Right hindlimb (tissue), 1 donor: Measurements from ENCODE around the gene XCR1.
"Not testable (repeated sequence)": the region's sequence is repeated elsewhere in the genome, so short reads cannot be mapped to it uniquely, and the experiment has no call there.

Experiments used
- DNase-seq: peaks from one replicate; pipeline ENCODE4 v3.0.0-alpha.2; 2018

XCR1 gene

GRCh38 chr3:46027021-46027705, at the start of gene XCR1:
TSS of gene XCR1 (minus strand) at chr3:46027483. CDS start at chr3:46021947, 5,536 bp downstream.
- DNase-seq = no peak

DNA sequence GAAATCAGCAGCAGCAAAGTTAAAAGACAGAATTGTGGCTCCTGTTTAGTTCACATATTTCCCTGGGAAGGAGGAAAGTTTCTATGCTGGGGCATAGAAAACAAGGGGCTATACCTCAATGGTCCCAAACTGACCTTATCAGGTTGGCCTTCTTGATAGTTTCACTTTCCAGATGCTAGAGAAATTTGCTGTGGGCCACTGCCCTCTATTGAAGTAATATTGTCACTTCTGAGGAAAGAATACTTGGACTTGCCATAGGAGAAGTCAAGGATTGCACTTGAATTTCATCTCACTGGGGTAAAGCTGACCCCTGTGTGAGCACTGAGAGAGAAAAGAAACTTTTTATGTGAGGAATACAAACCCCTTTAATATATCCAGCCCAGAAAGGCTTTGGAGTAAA, 49.3 kb upstream of the XCR1 start:
- no peak for DNase-seq

DNA sequence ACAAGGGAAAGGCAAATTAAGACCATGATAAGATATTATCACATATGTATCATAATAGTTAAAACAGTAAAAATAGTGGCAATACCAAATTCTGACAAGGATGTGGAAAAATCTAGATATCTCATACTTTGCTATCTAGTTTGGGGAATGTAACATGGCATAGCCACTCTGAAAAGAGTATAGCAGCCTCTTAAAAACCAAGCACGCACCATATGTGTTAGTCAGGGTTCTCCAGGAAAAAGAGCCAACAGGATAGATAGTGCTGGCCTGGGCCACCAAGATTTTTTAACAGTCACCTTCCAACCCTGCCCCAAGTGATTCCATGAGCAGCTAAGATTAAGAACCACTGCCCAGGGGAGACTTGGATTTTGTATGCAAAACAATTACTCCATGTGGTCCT, 48.5 kb upstream of the XCR1 start:
- DNase-seq = no peak

DNA sequence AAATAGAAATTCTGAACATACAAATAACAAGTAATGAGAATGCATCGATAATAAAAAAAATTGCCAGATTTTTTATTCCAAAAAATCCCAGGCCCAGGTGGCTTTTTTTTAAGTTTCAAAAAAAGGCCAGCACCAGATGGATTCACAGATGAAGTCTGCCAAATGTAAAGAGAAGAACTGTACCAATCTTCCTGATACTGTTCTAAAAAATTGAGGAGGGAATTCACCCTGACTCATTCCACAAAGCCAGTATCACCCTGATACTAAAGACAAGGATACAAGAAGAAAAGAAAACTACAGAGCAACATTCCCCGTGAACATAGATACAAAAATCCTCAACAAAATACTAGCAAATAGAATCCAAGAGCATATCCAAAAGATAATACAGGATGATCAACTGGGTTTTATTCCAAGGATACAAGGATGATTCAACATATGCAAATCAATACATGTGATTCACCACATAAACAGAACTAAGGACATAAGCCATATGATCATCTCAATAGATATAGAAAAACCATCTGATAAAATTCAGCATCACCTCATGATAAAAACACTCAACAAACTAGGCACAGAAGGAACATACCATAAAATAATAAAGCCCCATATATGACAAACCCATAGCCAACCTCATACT, 44.1 kb upstream of the XCR1 start:
- DNase-seq = no peak

GRCh38 chr3:46070595-46071093, 43.4 kb upstream of the XCR1 start:
- no peak for DNase-seq

DNA sequence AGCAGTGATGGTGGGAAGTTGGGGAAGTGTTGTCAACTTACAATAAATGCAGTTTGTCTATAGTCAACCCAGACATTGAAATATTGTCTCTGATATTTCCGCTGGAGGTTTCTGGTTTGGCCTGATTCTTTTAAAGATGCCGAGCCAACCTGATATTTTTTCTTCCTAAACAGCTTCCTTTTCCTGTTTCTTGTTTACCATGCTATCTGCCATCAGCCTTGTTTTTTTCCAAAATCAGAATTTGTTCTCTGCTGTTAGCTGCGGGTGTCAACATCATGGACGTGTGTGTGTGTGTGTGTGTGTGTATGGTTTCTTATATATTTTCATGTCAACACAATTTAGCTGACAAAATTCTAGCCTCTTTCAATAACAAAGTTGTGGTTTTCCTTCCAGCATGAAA, 41.2 kb upstream of the XCR1 start:
- no peak for DNase-seq

- no peak for DNase-seq
These were observed 40.1 kb upstream of the XCR1 start for GRCh38 chr3:46067401-46067800.

DNA sequence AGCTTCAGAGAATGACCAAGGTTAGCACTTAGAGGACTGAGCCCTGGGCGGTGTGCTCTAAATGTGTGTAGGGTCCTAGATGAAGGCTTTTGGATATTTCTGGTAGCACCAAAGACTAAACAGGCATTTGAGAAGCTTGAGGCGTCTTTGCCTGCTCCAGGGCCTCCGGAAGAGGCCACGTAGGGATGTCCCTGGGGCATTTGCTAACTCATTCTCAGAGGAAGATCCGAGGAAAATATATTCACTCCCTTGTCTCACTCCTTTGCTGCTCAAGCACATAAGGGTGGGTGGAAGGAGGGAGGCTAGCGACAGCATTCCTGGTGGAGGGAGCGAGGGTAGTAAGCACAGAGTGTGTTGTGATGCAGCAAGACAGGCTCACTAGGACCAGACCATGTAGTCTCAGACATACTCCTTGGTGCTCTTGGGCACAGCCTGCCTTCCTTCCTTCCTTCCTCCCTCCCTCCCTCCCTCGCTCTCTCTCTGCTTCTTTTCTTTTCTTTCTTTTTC, 38.5 kb upstream of the XCR1 start:
- DNase-seq = no peak

GRCh38 chr3:46065294-46065705, 38.0 kb upstream of the XCR1 start:
- no peak for DNase-seq

GRCh38 chr3:46062679-46063078, 35.4 kb upstream of the XCR1 start:
- no peak for DNase-seq

GRCh38 chr3:46061887-46062286, 34.6 kb upstream of the XCR1 start:
- DNase-seq = no peak

DNA sequence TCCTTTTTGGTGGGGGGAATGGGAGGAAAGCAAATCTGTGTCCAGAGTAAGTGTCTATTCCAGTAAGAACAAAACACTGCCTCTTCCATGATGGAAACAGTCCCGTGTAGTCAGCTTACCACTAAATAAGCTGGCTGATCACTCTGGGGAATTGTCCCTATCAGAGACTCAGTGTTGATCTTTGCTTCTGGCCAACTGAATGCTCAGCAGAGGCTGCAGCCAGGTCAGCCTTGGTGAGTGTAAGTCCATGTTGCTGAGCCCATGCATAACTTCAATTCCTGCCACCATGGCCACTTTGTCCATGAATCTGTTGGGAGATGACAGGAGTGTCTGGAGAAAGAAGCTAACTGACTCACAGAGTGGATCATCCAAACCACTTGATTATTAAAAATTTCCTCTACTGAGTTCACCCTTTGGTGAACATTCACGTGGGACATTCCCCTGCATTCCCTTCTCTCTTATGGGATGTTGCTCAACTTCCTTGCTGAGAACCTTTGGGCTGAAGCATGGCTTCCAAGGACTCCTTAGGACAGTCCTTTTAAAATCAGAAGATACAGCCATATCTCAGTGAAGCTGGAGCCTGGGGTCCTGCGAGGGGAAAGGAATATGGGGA, 33.9 kb upstream of the XCR1 start:
- DNase-seq = no peak

DNA sequence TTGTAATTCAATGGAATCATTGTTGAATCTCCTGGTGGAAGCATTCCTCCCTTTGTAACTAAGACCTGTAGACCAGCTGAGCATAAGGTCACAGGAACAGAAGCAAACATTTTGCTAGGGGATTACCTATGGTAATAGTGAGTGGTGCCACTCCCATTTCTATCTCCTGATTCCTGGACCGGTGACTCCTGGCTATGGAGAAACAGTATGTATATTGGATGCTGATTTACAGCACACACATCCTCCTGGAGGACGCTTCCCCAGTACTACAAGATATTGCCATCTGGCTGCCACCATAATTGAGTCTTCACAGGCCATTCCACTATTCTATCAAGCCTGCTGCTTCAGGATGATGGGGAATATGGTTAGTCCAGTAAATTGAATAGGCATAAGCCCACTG, 33.3 kb upstream of the XCR1 start:
- DNase-seq = no peak

- DNase-seq = no peak
These were observed 32.1 kb upstream of the XCR1 start for GRCh38 chr3:46059432-46059831.

DNA sequence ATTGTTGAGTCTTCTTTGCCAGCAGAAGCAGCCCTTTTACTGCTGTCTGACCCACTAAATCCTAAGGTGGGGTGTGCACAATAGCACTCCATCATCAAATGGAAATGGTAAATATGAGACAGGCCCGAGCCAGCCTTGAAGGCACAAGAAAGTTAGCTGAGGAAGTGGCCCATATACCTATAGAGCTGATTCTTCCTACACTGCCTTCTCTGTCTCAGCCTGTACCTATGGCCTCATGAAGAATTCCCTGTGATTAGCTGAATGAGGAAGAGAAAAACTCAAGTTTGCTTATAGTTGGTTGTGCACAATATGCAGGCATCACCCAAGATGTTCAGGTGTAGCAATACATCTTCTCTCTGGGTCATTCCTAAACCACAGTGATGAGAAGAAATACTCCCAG, 31.7 kb upstream of the XCR1 start:
- DNase-seq = no peak

DNA sequence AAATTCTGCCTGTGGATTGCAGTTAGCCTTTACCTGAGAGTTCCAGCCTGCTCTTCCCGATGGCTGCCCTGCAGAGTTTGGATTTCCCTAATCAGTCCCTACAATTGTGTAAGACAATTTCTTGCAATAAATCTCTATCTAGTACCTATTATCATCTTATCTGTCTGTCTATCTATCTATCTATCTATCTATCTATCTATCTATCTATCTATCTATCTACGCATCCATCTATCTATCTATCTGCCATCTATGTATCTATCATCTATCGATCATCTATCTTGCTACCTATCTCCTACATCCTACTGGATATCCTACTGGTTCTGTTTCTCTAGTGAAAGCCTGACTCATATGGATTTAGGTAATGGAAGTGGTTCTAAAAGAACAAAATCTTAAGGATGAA, 30.4 kb upstream of the XCR1 start:
- DNase-seq = no peak

- no peak for DNase-seq
These were observed 29.4 kb upstream of the XCR1 start for GRCh38 chr3:46056686-46057085.

DNA sequence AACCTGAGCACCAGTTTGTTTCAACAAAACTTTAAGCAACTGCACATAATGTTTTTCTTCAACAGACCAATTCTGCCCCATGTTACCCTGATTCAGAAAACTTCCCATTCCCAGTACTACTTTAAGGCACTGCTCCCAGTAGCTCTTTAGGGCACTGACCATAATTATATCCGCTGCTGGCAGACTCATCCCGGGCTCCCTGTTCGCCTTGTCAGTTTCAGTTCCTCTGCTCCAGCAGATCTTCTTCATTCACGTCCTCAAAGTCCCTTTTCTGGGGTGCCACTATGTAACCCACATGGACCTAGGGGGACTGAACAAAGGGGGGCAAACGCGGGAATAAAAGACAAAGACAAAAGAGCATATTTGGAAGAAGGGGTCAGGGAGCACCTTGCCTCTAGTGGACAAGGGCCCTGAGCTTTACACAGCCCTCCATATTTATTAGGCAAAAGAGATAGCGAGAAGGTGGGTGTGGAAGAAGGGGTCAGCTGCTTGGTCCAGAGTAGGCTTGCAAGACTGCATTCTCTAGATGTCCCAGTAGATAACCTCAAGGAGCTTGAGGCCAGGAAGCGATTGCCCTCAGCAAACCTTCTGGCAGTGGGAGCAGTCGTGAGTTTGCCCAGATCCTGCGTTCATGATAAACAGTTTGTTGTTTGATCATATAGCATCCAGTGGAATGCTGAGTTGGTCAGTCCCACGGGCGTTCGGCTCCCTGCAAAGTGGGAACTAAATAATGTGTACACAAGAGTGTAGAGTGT, 26.7 kb upstream of the XCR1 start:
- not testable (repeated sequence) for DNase-seq

DNA sequence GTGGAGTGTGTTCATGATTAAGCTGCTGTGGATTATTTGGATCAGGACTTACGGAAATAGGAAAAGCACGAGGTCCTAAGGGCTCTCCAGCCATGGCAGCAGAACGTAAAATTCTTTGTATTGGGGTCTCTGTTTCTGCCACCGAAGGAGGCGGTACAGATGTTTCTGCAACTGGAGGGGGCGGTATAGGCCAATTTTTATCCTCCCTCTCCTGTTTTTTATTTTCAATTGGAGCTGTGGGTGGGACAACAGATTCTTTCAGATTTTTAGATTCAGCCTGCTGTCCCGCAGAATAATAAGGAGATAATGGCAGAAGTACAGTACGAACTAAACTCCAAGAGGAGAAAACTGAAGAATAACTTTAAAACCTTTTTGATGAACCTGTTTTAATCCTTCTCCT, 26.0 kb upstream of the XCR1 start:
- not testable (repeated sequence) for DNase-seq

- no peak for DNase-seq
These were observed 25.2 kb upstream of the XCR1 start for GRCh38 chr3:46052531-46052930.

DNA sequence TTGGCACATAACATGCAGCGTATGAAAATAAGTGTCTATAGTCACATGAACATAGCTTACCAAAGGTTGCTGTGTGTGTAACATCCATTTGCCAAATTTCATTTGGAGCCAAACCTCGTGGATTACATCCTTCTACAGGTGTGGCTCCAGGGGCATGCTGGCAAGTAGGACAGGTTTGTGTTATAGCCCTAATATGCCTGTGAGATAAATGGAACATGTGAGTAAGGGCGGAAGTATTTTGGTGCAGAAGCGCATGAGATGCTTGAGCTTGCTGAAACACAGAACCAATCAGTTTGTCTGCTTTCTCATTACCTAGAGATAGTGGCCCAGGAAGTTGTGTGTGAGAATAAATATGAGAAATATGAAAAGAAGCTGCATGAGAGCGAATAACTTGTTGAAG, 21.8 kb upstream of the XCR1 start:
- no peak for DNase-seq

DNA sequence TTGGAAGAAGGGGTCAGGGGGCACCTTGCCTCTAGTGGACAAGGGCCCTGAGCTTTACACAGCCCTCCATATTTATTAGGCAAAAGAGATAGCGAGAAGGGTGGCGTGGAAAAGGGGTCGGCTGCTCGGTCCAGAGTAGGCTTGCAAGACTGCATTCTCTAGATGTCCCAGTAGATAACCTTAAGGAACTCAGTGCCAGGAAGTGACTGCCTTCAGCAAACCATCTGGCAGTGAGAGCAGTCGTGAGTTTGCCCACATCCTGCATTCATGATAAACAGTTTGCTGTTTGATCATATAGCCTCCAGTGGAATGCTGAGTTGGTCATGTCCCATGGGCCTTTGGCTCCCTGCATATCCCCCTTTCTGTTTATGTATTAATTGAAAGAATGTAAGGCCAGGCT, 18.9 kb upstream of the XCR1 start:
- DNase-seq = not testable (repeated sequence)

GRCh38 chr3:46038916-46039315, 11.6 kb upstream of the XCR1 start:
- no peak for DNase-seq
